ENCODE data around the gene OPCML.

OPCML gene

DNA sequence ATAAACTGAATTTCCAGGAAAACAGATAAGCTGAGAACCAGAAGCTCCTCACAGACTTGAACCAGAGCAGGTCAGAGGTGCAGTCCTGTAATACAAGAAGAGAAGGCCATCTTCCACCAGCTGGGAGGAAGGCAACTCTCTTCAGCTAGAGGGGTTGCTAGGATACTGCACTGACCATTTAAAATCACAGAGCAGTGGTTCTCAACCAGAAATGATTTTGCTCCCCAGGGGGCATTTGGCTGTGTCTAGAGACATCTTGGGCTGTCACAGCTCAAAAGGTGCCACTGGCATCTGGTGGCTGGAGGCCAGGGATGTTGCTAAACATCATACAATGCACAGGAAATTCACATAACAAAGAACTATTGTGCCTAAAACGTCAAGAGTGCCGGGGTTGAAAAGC is 17.2 kb downstream of the OPCML start:
- H3K27ac ChIP-seq (ENCODE audit: low read depth, low read length) = no peak overlapping the region
- no peak overlapping the region for H3K4me3 ChIP-seq (ENCODE audit: low read length)
- no peaks in the 10 kb centered on the region for H3K9me2 ChIP-seq (replicated peaks; ENCODE audit: control insufficient read depth, low read length)
- TF ChIP-seq EZH2phosphoT487 (IDR thresholded peaks at IDR 0.05; ENCODE audit: borderline replicate concordance, low read length) = no peak
- TF ChIP-seq, protein P1, sequence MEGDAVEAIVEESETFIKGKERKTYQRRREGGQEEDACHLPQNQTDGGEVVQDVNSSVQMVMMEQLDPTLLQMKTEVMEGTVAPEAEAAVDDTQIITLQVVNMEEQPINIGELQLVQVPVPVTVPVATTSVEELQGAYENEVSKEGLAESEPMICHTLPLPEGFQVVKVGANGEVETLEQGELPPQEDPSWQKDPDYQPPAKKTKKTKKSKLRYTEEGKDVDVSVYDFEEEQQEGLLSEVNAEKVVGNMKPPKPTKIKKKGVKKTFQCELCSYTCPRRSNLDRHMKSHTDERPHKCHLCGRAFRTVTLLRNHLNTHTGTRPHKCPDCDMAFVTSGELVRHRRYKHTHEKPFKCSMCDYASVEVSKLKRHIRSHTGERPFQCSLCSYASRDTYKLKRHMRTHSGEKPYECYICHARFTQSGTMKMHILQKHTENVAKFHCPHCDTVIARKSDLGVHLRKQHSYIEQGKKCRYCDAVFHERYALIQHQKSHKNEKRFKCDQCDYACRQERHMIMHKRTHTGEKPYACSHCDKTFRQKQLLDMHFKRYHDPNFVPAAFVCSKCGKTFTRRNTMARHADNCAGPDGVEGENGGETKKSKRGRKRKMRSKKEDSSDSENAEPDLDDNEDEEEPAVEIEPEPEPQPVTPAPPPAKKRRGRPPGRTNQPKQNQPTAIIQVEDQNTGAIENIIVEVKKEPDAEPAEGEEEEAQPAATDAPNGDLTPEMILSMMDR (IDR thresholded peaks at IDR 0.05; ENCODE audit: low read depth, low read length, poor library complexity, severe bottlenecking) = no peak
- H3F3A ChIP-seq (ENCODE audit: control insufficient read depth, insufficient read depth) = no peaks in the 10 kb centered on the region
- H3K36me3 ChIP-seq (ENCODE audit: control insufficient read depth, low read length) = no peaks in the 10 kb centered on the region
- no peaks in the 10 kb centered on the region for H3K4me1 ChIP-seq (ENCODE audit: control insufficient read depth, low read length)
- H4K20me1 ChIP-seq (ENCODE audit: control insufficient read depth, insufficient read depth, low read depth, low read length) = no peaks in the 10 kb centered on the region
- H3K4me2 ChIP-seq (ENCODE audit: low read length) = no peak overlapping the region
- H3K9me3 ChIP-seq (ENCODE audit: control insufficient read depth, insufficient read depth, low read length) = no peaks in the 10 kb centered on the region
- H3K79me2 ChIP-seq (ENCODE audit: control insufficient read depth, low read length) = no peaks in the 10 kb centered on the region
- H3K27me3 ChIP-seq (ENCODE audit: control insufficient read depth, low read length) = no peaks in the 10 kb centered on the region

DNA sequence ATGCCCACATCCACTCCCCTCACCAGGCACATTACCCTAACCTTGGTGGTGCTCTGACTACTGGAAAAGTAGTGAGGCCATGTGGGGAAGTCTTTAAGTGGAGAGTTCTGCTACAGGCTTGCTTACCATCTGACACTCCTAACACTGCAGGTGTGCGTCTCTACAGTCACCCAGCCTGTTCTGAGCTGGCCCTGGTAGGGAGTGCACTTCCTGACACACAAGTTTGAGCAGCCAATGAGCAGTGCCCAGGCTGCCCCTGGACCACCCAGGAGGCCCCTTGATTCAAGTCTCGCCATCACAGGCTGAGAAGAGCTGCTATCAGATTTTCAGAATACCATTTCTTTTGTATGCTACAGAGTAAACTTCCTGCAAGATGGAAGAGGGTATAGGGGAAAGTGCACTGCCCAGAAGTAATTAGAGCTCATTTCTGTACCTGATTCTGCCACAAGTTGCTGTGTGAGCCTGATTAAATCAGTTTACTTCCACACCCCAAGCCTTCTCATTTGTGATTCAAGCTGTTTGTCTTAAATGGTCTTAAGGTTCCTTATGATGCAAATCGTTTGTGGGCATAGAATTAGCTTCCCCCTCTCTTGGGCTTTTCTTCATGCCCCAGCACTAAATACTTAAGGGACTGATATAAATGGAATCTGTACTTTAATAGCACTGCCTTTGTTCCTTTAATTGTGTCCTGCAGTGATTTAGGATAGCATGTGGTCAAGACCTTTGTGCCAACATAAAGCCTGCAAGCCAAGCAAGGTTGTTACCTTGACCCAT is 22.2 kb downstream of the OPCML start:
- Histone ChIP-seq H3K4me2 (ENCODE audit: low read length) (no peak overlapping the region), H3K4me1 (ENCODE audit: control insufficient read depth, low read length) (no peaks in the 10 kb centered on the region), H3K79me2 (ENCODE audit: control insufficient read depth, low read length) (no peaks in the 10 kb centered on the region), H3K4me3 (ENCODE audit: low read length) (no peak overlapping the region), H3K27me3 (ENCODE audit: control insufficient read depth, low read length) (no peaks in the 10 kb centered on the region), H3K9me3 (ENCODE audit: control insufficient read depth, insufficient read depth, low read length) (no peaks in the 10 kb centered on the region), H3K27ac (ENCODE audit: low read depth, low read length) (no peak overlapping the region), H3K36me3 (ENCODE audit: control insufficient read depth, low read length) (no peaks in the 10 kb centered on the region), H4K20me1 (ENCODE audit: control insufficient read depth, insufficient read depth, low read depth, low read length) (no peaks in the 10 kb centered on the region), H3K9me2 (replicated peaks; ENCODE audit: control insufficient read depth, low read length) (no peaks in the 10 kb centered on the region), H3F3A (ENCODE audit: control insufficient read depth, insufficient read depth) (no peaks in the 10 kb centered on the region)
- no peak for TF ChIP-seq EZH2phosphoT487 (IDR thresholded peaks at IDR 0.05; ENCODE audit: borderline replicate concordance, low read length)
- TF ChIP-seq, protein P1 (IDR thresholded peaks at IDR 0.05; ENCODE audit: low read depth, low read length, poor library complexity, severe bottlenecking) = no peak

DNA sequence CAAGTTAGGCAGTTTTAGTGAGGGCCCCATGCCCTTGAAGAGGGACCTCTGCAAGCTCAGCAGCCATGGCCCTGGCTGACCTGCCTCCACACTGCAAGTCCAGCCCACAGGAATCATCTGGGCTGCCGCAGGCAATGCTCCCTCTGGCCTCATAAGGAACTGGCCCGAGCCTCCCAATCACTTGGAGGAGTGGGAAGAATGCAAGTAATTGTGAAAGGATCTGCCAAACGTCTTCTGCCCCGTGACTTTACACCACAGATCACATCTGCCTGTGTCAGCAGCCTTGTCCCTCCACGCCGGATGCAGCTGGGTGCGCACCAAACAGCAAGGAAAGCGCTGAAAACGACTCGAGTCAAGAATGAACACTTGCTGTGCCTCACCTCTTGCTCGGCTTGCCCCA is 23.8 kb downstream of the OPCML start:
- Histone ChIP-seq H3K4me1 (ENCODE audit: control insufficient read depth, low read length) (no peaks in the 10 kb centered on the region), H3K36me3 (ENCODE audit: control insufficient read depth, low read length) (no peaks in the 10 kb centered on the region), H3K79me2 (ENCODE audit: control insufficient read depth, low read length) (no peaks in the 10 kb centered on the region), H3F3A (ENCODE audit: control insufficient read depth, insufficient read depth) (no peaks in the 10 kb centered on the region), H3K9me2 (replicated peaks; ENCODE audit: control insufficient read depth, low read length) (no peaks in the 10 kb centered on the region), H3K4me3 (ENCODE audit: low read length) (no peak overlapping the region), H3K9me3 (ENCODE audit: control insufficient read depth, insufficient read depth, low read length) (no peaks in the 10 kb centered on the region), H3K27ac (ENCODE audit: low read depth, low read length) (no peak overlapping the region), H3K27me3 (ENCODE audit: control insufficient read depth, low read length) (no peaks in the 10 kb centered on the region), H4K20me1 (ENCODE audit: control insufficient read depth, insufficient read depth, low read depth, low read length) (no peaks in the 10 kb centered on the region), H3K4me2 (ENCODE audit: low read length) (no peak overlapping the region)
- no peak for TF ChIP-seq EZH2phosphoT487 (IDR thresholded peaks at IDR 0.05; ENCODE audit: borderline replicate concordance, low read length)
- TF ChIP-seq, protein P1 (IDR thresholded peaks at IDR 0.05; ENCODE audit: low read depth, low read length, poor library complexity, severe bottlenecking) = no peak

All from DOHH2 (cell line).